Ovary (tissue), 3 donors: ENCODE results near the gene TCFL5.
"Not testable (repeated sequence)": the region's sequence is repeated elsewhere in the genome, so short reads cannot be mapped to it uniquely, and the experiment has no call there.

ENCODE experiments used
- EP300 ChIP-seq: sonication (generic); formaldehyde crosslinking; IDR thresholded peaks from one replicate; pipeline ENCODE4 v1.6.1; 2017; ENCODE audit warnings: antibody characterized with exemption
- POLR2A ChIP-seq: fragments of 450-650 bp; IDR thresholded peaks from one replicate; pipeline ENCODE4 v1.6.1; 2017; ENCODE audit warnings: antibody characterized with exemption, mild to moderate bottlenecking, moderate library complexity
- TF ChIP-seq, protein P1 (sequence below), 3 donors: fragments of 450-650 bp in 2 of 3; fragments of 200-600 bp in 1 of 3; IDR thresholded peaks; one replicate each; pipeline versions ENCODE4 v1.5.1 to v1.8.0; 2016 to 2022; ENCODE audit warnings: antibody characterized with exemption in 3 of 3, mild to moderate bottlenecking in 1 of 3
- donor health status: DM: no; HTN: no; CAD: no.

DNA sequence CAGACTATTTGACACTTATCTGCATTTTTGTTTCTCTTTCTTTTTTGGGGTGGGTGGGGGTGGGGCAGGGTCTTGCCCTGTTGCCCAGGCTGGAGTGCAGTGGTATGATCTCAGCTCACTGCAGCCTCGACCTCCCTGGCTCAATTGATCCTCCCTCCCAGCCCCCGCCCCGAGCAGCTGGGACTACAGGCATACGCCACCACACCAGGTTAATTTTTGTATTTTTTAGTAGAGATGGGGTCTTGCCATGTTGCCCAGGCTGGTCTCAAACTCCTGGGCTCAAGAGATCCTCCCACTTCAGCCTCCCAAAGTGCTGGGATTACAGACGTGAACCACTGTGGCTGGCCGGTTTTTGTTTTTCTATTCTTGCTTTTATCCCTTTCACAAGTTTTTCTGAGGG lies 8.3 kb downstream of the TCFL5 start:
- TF ChIP-seq, protein P1, sequence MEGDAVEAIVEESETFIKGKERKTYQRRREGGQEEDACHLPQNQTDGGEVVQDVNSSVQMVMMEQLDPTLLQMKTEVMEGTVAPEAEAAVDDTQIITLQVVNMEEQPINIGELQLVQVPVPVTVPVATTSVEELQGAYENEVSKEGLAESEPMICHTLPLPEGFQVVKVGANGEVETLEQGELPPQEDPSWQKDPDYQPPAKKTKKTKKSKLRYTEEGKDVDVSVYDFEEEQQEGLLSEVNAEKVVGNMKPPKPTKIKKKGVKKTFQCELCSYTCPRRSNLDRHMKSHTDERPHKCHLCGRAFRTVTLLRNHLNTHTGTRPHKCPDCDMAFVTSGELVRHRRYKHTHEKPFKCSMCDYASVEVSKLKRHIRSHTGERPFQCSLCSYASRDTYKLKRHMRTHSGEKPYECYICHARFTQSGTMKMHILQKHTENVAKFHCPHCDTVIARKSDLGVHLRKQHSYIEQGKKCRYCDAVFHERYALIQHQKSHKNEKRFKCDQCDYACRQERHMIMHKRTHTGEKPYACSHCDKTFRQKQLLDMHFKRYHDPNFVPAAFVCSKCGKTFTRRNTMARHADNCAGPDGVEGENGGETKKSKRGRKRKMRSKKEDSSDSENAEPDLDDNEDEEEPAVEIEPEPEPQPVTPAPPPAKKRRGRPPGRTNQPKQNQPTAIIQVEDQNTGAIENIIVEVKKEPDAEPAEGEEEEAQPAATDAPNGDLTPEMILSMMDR (IDR thresholded peaks at IDR 0.05), result not testable (repeated sequence)
- not testable (repeated sequence) for TF ChIP-seq POLR2A, EP300
